Globus pallidus (tissue), 1 donor: Measurements from ENCODE around the gene TRA2A.
A peak's percentile ranks its signal among the peaks of the same experiment; 100 is the strongest.
"Not testable (repeated sequence)": the region's sequence is repeated elsewhere in the genome, so short reads cannot be mapped to it uniquely, and the experiment has no call there.

ENCODE experiments used
- DNase-seq: peaks from one replicate; pipeline ENCODE4 v3.0.0-alpha.2; 2015; ENCODE audit warnings: low spot score

The TRA2A gene

DNA sequence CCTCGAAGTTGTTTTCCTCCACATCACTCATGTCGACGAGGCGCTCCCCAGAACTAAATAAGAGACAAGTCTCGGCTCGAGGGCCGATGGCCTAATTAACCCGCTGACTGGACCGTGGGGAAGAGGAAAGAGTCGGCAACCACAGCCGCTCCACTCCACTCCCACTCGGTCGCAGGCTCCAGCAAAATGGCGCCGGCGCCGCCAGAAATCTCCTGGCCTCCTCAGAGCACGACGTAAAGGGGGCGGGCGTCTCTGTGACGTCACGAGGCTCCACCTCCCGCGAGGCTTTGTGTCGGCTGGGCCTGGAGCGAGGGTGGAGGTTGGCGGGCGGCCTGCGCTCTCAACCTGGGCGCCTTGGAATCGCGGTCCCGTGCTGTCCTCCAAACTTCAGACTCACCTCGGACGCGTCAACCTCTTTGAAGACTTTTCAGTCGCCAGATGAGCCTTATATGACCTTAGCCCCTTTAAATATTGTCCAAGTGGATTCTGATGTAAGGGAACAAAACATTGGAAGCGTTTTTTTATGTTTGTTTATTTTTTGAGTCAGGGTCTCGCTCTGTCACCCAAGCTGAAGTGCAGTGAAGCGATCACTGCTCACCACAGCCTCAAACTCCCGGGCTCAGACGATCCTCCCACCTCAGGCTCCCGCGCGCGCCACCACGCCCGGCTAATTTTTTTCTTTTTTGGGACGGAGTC is at the start of gene TRA2A:
Gene TRA2A, minus strand, starts transcription at position 188 of the 696 bp plus-strand sequence. Its CDS starts 157 bp downstream, at position 31.
- DNase-seq, result peak; percentile 97

DNA sequence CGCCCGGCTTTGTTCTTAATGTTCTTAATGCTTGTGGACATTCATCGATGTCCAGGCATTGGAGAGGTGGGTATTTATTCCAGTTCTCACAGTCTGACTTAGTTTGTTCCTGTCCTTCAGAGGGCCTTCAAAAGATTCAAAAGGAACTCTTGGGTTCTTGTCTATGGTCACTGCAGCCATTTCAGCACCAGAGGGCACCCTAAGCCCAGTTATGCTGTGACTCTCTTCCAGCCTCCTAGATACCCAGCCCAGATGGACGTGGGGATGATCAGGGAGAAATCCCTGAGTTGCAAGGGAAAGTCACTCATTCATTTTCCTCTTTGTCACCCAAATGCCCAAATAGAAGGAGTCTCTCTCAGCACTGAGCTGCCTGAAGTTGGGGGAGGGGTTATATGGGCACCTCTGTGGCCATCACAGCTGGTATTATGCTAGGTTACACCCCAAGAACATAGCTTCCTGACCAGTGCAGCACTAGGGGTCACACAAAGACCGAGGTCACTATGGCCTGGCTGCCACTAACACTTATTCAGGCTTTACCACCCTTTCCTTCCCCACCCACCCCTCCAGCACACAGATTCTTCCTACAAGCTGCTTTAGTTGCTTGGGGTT is 38.9 kb upstream of the TRA2A start:
- peak; percentile 77 for DNase-seq

DNA sequence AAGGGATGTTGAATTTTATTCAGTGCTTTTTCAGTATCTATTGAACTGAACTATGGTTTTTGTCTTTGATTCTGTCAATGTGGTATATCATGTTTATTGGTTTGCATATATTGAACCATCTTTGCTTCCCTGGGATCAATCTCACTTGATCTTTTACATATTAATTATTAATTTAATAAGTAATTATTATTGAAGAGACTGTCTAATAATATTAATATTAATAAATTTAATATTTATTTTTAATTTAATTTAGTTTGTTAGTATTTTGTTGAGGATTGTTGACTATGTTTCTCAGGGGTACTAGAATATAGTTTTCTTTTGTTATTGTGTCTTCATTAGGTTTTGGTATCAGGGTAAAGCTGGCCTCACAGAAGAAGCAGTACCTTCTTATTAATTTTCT is 26.5 kb upstream of the TRA2A start:
- no peak for DNase-seq

DNA sequence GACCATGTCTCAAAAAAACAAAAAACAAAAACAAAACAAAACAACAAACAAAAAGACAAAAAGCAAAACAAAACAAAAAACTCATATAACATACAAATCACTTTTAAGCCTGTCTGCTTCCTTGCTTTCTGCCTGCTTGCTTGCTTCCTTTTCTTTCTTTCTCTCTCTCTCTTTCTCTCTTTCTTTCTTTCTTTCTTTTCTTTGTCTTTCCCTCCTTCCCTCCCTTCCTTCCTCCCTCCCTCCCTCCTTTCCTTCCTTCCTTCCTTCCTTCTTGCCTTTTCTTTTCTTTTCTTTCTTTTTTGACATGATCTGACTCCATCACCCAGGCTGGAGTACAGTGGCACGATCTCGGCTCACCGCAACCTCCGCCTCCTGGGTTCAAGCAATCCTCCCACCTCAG is 15.9 kb upstream of the TRA2A start:
- no peak for DNase-seq

DNA sequence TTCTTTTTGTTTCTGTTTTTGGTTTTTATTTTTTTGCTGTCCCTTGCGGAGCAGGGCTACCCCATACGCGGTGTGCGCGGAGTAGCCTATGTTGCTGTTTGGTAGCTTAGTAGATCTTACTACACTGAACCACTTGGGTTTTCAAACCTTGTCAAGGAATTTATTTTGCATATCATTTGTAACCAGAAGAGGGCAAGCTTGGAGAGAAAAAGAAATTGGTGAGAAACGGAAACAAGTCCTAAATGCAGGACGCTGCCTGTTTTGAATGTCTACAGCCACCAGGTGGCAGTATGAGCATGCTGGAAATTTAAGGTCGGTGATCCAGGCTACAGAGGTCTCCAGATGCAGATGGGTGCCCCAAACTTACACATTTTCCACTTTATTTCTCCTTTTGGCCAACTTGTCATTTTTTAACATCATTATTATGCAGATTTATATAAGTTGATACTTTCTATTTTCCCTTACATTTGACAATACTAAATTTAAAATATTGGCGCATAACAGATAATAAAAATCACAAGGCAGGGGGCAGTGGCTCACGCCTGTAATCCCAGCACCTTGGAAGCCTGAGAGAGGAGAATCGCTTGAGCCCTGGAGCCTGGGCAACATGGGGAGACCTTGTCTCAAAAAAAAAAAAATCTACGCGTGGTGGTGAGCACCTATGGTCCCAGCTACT is 15.3 kb upstream of the TRA2A start:
- peak; percentile 88 for DNase-seq

DNA sequence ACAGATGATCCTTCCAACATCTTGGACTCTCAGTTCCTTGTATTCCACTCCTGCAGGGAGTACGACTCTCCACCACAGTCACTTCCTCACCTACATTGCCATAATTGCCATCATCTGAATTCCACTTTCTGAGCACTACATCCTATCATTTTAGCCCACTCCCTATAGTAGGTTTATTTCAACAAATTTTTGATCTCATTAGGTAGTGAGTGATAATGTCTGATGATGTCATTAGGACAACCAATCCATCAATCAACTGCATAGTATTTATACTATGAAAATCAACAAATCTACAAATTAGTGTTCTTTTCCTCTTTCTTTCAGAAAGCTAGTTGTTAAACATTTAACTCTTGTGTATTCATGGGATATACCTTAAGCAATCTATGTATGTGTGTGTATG is 13.7 kb upstream of the TRA2A start:
- DNase-seq, result no peak

DNA sequence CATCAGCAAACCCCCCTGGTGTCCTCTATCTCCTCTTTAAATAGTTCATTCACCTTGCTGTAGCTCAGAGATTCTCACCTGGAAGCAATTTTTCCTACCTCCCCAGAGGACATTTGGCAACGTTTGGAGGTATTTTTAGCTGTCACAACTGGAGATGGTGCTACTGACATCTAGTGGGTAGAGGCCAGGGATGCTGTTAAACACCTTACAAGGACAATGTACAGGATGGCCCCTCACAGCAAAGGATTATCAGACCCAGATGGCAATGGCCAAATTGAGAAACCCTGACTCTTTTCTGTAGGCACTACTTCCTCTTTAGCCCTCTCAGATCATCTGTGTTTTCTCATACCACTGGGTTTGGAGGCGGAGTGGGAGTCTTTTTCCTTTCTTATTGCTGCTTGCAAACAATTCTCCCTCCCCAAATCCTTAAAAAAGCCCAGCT is 13.2 kb upstream of the TRA2A start:
- no peak for DNase-seq

DNA sequence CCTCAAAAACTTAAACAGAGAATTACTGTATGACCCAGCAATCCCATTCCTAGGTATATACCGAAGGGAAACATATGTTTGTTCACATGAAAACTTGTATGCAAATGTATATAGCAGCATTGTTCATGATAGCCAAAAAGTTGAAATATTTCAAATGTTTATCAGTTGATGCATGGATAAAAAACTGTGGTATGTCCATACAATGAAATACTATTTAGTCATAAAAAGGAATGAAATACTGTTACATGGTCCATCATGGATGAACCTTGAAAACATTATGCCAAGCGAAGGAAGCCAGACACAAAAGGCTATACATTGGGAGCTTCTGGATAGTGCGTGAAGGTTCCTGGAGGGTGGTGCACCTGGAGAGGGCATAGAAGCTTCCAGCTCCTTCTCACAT is 11.0 kb upstream of the TRA2A start:
- DNase-seq, result no peak

DNA sequence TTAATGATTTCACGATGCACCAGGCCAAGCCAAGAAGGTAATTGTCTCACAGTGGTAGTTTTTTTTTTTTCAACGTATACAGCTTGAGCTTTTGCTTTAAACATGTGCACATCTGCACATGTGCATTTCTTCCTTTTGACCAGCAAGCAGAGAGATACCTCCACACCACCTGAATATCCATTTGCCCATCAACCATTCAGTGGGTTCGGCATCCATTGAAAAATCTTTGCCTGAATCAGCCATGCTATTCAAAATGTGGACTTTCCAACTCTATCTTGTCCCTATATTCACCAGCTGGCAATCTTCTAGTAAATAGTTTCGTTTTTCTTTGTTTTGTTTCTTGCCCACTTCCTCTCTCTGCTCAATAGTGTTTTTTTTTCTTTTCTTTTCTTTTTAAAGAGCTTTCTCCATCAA is 7.7 kb upstream of the TRA2A start:
- DNase-seq, result no peak

DNA sequence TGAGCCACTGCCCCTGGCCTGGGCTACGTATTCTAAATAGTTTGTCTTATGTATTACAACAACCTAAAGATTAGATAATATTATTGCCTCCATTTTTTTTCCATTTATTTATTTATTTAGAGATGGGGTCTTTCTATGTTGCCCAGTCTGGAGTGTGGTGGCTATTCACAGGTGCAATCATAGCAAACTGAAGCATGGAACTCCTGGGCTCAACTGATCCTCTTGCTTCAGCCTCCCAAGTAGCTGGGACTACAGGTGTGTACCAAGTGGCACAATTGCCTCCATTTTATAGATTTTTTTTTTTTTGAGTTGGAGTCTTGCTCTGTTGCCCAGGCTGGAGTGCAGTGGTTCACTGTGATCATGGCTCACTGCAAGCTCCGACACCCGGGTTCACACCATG is 6.5 kb upstream of the TRA2A start:
- no peak for DNase-seq

DNA sequence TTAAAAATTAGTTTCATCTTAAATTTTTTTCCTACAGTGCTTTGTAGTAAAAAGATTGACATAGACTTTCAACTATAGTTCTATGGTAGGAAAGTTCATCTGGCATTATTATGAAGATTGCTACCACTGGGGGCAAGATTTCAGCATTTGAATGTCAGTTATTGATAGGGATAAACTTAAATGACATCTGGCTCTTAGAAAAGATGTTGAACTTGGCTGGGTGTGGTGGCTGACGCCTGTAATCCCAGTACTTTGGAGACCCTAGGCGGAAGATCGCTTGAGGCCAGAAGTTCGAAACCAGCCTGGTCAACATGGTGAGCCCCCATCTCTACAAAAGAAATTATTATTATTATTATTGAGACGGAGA is 1.4 kb upstream of the TRA2A start:
- no peak for DNase-seq

DNA sequence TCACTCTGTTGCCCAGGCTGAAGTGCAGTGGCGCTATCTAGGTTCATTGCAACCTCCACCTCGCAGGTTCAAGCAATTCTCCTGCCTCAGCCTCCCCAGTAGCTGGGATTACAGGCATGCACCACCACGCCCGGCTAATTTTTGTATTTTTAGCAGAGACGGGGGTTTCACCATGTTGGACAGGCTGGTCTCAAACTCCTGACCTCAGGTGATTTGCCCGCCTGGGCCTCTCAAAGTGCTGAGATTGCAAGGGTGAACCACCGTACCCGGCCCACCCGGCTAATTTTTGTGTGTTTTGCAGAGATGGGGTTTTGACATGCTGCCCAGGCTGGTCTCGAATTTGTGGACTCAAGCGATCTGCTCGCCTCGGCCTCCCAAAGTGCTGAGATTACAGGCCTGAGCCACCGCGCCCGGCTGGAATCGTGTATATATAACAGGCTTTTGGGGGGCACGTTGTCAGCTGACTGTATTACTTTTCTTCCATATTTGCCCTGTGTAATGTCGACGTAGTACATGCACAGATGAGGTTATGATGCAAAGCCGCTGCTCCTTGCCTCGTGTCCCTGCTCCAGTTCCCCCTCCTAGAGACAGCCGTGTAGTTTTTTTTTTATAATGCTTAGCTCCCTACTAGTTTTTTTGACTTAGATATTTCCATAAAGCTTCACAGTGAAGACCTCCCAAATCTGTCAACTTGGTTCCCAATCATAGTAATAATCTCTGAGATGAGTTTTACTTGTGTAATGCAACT is 883 bp upstream of the TRA2A start:
- no peak for DNase-seq

DNA sequence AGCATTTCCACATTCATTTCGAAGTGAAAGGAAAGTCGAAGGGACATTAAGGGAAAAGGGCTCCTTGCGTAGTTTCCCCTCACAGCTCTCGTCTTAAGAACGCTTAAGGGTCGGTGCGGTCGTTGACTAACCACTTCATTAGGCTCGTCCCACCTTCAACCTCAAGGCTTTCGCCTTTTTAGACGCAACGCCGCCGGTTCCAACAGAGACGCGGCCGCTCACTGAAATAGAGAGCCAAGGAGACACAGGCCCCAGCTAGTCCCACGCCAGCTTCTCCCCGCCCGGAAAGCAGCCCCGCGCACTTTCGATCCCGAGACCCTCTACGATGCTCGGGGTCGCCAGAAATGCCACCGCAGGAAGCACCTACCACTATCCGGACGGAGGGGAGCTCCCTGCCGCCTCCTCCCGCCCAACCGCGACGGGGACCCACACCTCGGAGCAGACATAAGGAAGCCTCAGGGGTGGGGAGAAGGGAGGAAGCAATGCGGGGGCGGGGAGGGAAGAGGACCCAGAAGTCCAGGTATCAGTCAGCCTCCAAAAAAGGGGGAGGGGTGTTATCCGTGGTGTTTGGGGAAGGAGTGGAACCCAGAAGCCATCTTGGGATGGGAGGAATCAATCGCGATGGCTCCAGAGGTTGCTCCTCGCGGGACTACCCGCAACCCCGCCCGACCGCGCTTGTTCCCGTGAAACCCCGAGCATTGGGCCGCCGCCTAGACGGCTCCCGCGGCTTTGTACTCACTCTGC is 559 bp downstream of the TRA2A start:
- peak; percentile 43 for DNase-seq

DNA sequence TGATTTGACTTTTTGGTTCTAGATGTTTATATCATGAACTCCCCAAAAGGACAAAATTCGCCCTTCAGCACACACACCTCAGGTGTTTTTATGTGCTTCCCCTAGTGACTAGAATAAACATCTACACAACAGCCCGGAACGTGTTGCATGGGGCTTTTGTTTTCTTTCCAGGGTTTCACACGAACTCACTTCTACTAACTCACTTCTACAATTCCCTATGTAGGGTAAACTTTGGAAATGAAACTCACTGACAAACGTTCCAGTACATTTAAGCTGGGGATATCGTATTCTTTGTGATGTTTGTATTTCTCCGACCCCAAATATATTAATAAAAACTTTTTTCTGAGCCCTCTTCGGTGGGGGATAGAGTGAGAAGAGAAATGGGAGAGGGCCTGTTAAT is 1.4 kb downstream of the TRA2A start:
- DNase-seq, result peak; percentile 27

DNA sequence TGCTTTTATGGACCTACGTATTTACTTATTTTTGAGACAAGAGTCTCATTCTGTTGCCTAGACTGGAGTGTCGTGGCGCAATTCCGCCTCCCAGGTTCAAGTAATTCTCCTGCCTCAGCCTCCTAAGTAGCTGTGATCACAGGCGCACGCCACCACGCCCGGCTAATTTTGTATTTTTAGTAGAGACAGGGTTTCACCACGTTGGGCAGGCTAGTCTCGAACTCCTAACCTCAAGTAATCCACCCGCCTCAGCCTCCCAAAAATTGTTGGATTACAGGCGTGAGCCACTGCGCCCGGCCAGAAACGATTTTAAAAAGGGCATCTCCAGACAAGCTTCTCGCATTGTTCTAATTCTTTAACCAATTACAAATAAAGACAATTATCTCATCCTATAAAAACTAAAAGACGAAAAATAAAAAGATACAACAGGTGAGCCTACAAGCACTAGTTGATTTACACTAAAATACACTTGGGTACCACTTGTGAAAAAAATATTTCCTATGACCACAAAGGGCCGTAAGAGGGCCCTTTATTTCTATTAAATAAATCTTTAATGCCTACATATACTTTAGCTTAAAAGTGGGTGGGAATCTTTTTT is 2.4 kb downstream of the TRA2A start:
- no peak for DNase-seq

DNA sequence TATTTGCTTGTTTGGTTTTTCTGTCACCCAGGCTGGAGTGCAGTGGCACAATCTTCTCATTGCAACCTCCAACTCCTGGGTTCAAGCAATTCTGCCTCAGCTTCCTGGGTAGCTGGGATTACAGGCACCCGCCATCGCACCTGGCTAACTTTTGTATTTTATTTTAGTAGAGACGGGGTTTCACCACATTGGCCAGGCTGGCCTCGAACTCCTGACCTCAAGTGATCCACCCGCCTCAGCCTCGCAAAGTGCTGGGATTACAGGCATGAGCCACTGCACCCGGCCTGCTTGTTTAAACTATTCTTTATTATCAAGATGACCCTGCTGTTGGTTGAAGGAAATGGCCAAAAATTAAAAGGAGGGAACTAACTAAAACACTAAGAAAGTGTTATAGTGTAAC is 6.2 kb downstream of the TRA2A start:
- not testable (repeated sequence) for DNase-seq

DNA sequence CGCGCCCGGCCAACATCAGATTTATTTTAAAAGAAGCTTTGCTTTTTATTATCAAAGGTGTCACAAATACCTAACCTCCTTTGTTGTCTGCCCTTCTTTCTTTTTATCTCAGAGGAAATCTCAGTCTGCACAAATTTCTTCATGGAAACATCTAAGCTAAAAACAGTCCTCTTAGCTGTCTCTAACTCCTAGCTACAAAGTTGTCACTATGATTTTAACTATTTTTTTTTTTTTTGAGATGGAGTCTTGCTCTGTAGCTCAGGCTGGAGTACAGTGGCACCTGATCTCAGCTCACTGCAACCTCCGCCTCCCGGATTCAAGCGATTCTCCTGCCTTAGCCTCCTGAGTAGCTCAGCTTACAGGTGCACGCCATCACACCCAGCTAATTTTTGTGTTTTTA is 7.3 kb downstream of the TRA2A start:
- DNase-seq, result no peak

DNA sequence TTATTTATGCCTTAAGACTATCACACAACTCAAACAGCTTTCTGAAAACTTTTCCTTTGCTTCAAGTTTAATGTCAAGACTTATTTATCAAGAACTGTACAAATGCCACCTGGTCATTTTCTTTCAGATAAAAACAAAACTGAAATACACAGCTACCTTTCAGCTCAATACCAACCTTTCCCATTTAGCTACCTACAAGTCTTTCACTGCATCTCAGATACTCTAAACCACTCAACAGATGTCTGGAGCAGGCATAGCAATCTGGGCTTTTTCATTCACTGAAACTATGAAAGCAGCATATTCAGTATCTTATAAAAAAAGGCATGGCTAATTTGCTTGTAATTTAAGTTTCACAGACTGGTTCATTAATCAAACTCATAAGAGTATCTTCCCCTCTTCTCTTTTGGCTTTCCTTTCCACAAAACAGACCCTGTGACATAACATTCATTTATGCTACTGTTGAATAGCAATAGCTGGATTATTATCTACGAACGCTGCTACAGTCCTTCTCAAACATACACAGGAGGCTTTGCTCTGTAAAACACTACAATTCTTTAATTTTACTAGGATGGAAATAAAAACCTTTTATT is 8.2 kb downstream of the TRA2A start:
- no peak for DNase-seq

DNA sequence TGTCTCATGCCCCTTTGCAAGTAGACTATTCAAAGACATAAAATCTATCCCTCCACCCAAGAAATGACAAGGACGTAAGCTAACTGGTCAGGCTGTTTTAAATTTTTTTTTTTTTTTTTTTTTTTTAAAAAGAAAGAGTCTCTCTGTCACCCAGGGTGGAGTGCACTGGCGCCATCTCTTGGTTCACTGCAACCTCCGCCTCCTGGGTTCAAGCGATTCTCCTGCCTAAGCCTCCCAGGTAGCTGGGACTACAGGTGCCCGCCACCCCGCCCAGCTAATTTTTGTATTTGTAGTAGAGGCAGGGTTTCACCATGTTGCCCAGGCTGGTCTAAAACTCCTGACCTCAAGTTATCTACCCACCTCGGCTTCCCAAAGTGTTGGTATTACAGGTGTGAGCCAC is 11.2 kb downstream of the TRA2A start:
- DNase-seq, result no peak

DNA sequence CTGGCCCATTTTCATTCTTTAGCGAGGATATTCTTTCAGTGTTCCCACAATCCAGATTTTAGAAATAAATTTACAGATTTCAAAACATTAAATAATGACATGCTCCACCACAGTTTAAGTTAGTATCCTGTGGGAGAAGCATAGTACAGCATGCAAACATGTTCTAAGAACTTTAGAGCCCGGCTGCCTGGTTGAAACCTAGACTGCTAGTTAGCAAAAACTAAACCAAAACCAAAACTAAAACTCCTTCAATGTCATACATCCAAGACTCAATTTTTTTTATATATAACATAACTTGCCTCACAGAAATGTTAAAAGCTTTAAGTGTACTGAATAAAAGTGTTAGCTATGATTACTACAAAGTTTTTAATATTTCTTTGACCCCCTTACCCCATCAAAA is 17.0 kb downstream of the TRA2A start:
- no peak for DNase-seq

DNA sequence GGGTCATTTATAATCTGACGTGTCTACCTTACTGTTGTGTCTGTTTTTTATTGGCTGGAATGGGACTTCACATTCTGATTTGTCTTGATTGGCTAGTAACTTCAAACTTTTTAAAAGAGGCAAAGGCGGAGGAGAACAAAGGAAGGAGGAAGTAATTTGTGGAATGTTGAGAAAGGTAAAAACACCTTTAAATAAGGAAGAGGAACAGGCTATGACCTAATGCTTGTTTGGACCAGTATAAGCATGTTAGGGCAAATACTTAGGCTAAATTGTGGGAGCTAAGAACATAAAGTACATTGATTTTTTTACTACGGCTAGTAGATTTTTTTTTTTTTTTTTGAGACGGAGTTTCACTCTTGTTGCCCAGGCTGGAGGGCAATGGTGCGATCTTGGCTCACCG is 18.0 kb downstream of the TRA2A start:
- DNase-seq, result not testable (repeated sequence)
